ENCODE measurements around the gene BACE1.

DNA sequence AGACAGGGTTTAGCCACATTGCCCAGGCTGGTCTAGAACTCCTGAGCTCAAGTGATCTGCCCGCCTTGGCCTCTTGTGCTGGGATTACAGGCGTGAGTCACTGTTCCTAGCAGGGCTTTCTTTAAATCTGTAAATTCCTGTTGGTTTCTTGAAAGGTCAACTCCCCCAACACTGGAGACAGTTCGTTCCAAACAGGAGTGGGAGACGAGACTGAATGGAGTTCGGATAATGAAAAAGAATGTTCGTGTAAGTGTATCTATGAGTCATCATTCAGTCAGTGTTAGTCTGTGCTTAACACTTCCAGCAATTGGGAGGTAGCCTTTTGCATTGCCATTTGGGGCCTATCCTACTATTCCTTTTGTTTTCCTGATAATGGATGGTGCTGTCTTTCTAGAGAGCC is 34.9 kb downstream of the BACE1 start:
- TF ChIP-seq, protein P1, sequence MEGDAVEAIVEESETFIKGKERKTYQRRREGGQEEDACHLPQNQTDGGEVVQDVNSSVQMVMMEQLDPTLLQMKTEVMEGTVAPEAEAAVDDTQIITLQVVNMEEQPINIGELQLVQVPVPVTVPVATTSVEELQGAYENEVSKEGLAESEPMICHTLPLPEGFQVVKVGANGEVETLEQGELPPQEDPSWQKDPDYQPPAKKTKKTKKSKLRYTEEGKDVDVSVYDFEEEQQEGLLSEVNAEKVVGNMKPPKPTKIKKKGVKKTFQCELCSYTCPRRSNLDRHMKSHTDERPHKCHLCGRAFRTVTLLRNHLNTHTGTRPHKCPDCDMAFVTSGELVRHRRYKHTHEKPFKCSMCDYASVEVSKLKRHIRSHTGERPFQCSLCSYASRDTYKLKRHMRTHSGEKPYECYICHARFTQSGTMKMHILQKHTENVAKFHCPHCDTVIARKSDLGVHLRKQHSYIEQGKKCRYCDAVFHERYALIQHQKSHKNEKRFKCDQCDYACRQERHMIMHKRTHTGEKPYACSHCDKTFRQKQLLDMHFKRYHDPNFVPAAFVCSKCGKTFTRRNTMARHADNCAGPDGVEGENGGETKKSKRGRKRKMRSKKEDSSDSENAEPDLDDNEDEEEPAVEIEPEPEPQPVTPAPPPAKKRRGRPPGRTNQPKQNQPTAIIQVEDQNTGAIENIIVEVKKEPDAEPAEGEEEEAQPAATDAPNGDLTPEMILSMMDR (IDR thresholded peaks at IDR 0.05; ENCODE audit: low read depth, low read length, missing input control): no peak
- TF ChIP-seq, protein P2, sequence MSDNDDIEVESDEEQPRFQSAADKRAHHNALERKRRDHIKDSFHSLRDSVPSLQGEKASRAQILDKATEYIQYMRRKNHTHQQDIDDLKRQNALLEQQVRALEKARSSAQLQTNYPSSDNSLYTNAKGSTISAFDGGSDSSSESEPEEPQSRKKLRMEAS (IDR thresholded peaks at IDR 0.05): no peak
- TF ChIP-seq GABPA (IDR thresholded peaks at IDR 0.05 in 1 of 2, conservative IDR thresholded peaks at IDR 0.05 in 1 of 2) (no peak), TAF1 (conservative IDR thresholded peaks at IDR 0.05) (no peak), NR2F2 (IDR thresholded peaks at IDR 0.05) (no peak), JUND (IDR thresholded peaks at IDR 0.05) (no peak), RAD21 (IDR thresholded peaks at IDR 0.05) (no peak), EGR1 (IDR thresholded peaks at IDR 0.05; ENCODE audit: low read depth in 2 of 2) (no peak)
- TF ChIP-seq, protein P3, sequence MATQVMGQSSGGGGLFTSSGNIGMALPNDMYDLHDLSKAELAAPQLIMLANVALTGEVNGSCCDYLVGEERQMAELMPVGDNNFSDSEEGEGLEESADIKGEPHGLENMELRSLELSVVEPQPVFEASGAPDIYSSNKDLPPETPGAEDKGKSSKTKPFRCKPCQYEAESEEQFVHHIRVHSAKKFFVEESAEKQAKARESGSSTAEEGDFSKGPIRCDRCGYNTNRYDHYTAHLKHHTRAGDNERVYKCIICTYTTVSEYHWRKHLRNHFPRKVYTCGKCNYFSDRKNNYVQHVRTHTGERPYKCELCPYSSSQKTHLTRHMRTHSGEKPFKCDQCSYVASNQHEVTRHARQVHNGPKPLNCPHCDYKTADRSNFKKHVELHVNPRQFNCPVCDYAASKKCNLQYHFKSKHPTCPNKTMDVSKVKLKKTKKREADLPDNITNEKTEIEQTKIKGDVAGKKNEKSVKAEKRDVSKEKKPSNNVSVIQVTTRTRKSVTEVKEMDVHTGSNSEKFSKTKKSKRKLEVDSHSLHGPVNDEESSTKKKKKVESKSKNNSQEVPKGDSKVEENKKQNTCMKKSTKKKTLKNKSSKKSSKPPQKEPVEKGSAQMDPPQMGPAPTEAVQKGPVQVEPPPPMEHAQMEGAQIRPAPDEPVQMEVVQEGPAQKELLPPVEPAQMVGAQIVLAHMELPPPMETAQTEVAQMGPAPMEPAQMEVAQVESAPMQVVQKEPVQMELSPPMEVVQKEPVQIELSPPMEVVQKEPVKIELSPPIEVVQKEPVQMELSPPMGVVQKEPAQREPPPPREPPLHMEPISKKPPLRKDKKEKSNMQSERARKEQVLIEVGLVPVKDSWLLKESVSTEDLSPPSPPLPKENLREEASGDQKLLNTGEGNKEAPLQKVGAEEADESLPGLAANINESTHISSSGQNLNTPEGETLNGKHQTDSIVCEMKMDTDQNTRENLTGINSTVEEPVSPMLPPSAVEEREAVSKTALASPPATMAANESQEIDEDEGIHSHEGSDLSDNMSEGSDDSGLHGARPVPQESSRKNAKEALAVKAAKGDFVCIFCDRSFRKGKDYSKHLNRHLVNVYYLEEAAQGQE (IDR thresholded peaks at IDR 0.05): no peak
